ENCODE results near the gene GEMIN2.
"Not testable (repeated sequence)": the region's sequence is repeated elsewhere in the genome, so short reads cannot be mapped to it uniquely, and the experiment has no call there.

Gene GEMIN2

DNA sequence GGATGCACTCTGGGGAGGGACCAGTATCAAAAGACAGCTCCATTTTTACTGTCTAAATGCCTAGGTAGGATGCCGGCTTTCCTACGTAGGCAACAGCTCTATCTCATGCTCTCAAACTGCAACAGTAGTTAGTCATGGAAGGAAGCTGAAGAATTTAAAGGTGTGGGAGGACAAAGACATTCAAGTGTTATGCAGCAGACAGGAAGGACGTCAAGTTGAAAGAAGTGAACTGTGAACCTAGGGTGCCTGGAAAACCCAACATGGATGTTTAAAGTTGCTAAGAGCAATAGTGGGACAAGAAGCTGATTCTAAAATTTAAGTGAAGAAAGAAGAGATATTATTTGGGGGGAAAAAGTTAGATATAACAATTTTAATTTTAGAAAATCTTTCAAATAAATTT is 17.0 kb upstream of the GEMIN2 start:
- no peak overlapping the region for H3K27ac ChIP-seq (ENCODE audit: low read depth, low read length)
- DNase-seq, result peak; percentile 88
- H2AK5ac ChIP-seq (ENCODE audit: low read length), result no peak overlapping the region
- no peak overlapping the region for H2BK120ac ChIP-seq (ENCODE audit: low read depth, low read length)
- no peaks in the 10 kb centered on the region for H3K27me3 ChIP-seq (ENCODE audit: insufficient read depth, low read length, poor library complexity)
- no peak overlapping the region for H3K4me2 ChIP-seq (ENCODE audit: low read length)
- peaks cover 7% of the 10 kb centered on the region for H3K79me1 ChIP-seq (ENCODE audit: low read length)
- H3K23ac ChIP-seq (ENCODE audit: low read length), result no peak overlapping the region
- no peak overlapping the region for H3K56ac ChIP-seq (ENCODE audit: low read length)
- H3K79me2 ChIP-seq (ENCODE audit: control insufficient read depth, insufficient read depth, low read length), result peaks cover 17% of the 10 kb centered on the region
- no CpG with 5 or more reads among the region's 3 CpGs for WGBS (ENCODE audit: extremely low coverage, insufficient coverage, low lambda C conversion rate)
- H3K4me1 ChIP-seq (ENCODE audit: control insufficient read depth, low read depth, low read length), result no peaks in the 10 kb centered on the region
- no peak overlapping the region for H2BK15ac ChIP-seq (replicated peaks; ENCODE audit: low read depth)
- H3K4ac ChIP-seq (ENCODE audit: low read depth, low read length), result no peak overlapping the region
- H3K18ac ChIP-seq (ENCODE audit: low read length), result no peak overlapping the region
- H3K36me3 ChIP-seq (ENCODE audit: control insufficient read depth, insufficient read depth, low read length), result peaks cover 2% of the 10 kb centered on the region
- H4K5ac ChIP-seq (ENCODE audit: low read length), result no peak overlapping the region
- H4K8ac ChIP-seq (ENCODE audit: low read depth, low read length), result no peak overlapping the region
- no peak overlapping the region for H3K4me3 ChIP-seq (ENCODE audit: low read length)
- no peak overlapping the region for H2BK5ac ChIP-seq (ENCODE audit: low read length)
- no peak overlapping the region for H3K9ac ChIP-seq (ENCODE audit: low read length)

DNA sequence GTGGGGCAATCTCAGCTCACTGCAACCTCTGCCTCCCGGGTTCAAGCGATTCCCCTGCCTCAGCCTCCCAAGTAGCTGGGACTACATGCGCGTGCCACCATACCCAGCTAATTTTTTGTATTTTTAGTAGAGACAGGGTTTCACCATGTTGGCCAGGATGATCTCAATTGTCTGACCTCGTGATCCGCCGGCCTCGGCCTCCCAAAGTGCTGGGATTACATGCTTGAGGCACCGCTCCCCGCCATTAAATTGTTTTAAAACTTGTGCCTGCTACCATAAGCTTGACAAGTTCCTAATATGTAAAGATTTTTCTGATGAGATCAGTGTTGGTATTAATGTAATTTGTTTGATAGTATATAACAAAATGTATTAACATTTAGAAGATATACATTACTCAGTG is 14.9 kb upstream of the GEMIN2 start:
- not testable (repeated sequence) for H3K27ac ChIP-seq (ENCODE audit: low read depth, low read length); H3K4ac ChIP-seq (ENCODE audit: low read depth, low read length)

DNA sequence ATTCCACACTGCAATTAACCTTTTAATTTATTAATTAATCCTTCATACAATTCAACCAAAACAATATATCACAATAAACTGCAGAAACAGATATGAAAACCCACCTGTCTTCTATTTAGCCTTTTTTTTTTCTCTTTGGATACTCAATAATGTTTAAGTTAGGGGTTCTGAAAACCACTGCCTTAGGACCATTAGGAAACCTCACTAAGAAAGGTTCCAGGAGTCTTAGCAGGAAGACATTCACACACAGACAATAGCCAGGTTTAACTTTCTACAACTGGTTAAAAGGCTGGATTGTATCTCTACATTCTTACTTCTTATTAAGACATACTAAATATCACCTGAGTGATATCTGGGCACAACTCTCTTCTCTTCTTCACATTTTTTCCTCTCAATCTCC is 14.4 kb upstream of the GEMIN2 start:
- Histone ChIP-seq H3K4ac (ENCODE audit: low read depth, low read length) (no peak overlapping the region), H3K79me1 (ENCODE audit: low read length) (peaks cover 9% of the 10 kb centered on the region), H2BK120ac (ENCODE audit: low read depth, low read length) (no peak overlapping the region), H3K18ac (ENCODE audit: low read length) (no peak overlapping the region), H3K9ac (ENCODE audit: low read length) (no peak overlapping the region), H3K4me1 (ENCODE audit: control insufficient read depth, low read depth, low read length) (no peaks in the 10 kb centered on the region), H4K5ac (ENCODE audit: low read length) (no peak overlapping the region), H3K27ac (ENCODE audit: low read depth, low read length) (no peak overlapping the region), H3K56ac (ENCODE audit: low read length) (no peak overlapping the region), H3K79me2 (ENCODE audit: control insufficient read depth, insufficient read depth, low read length) (peaks cover 23% of the 10 kb centered on the region), H2BK15ac (replicated peaks; ENCODE audit: low read depth) (no peak overlapping the region), H2AK5ac (ENCODE audit: low read length) (no peak overlapping the region), H3K4me3 (ENCODE audit: low read length) (no peak overlapping the region), H3K4me2 (ENCODE audit: low read length) (no peak overlapping the region), H3K36me3 (ENCODE audit: control insufficient read depth, insufficient read depth, low read length) (peaks cover 2% of the 10 kb centered on the region), H4K8ac (ENCODE audit: low read depth, low read length) (no peak overlapping the region), H2BK5ac (ENCODE audit: low read length) (no peak overlapping the region), H3K27me3 (ENCODE audit: insufficient read depth, low read length, poor library complexity) (no peaks in the 10 kb centered on the region), H3K23ac (ENCODE audit: low read length) (no peak overlapping the region)
- DNase-seq, result no peak

More for the DNA sequence above, 14.9 kb upstream of the GEMIN2 start:
- H2AK5ac ChIP-seq (ENCODE audit: low read length); H3K79me1 ChIP-seq (ENCODE audit: low read length); H3K27me3 ChIP-seq (ENCODE audit: insufficient read depth, low read length, poor library complexity); H3K56ac ChIP-seq (ENCODE audit: low read length); H2BK5ac ChIP-seq (ENCODE audit: low read length); H2BK15ac ChIP-seq (replicated peaks; ENCODE audit: low read depth); H2BK120ac ChIP-seq (ENCODE audit: low read depth, low read length); H4K5ac ChIP-seq (ENCODE audit: low read length); H4K8ac ChIP-seq (ENCODE audit: low read depth, low read length); H3K23ac ChIP-seq (ENCODE audit: low read length); DNase-seq; H3K18ac ChIP-seq (ENCODE audit: low read length); H3K4me2 ChIP-seq (ENCODE audit: low read length); H3K36me3 ChIP-seq (ENCODE audit: control insufficient read depth, insufficient read depth, low read length); H3K9ac ChIP-seq (ENCODE audit: low read length); H3K4me1 ChIP-seq (ENCODE audit: control insufficient read depth, low read depth, low read length); H3K4me3 ChIP-seq (ENCODE audit: low read length): not testable (repeated sequence)
- WGBS (ENCODE audit: extremely low coverage, insufficient coverage, low lambda C conversion rate), result no CpG with 5 or more reads among the region's 10 CpGs
- H3K79me2 ChIP-seq (ENCODE audit: control insufficient read depth, insufficient read depth, low read length), result peaks cover 23% of the 10 kb centered on the region

- H3K36me3 ChIP-seq (ENCODE audit: control insufficient read depth, insufficient read depth, low read length), result no peaks in the 10 kb centered on the region
- no peaks in the 10 kb centered on the region for H3K4me1 ChIP-seq (ENCODE audit: control insufficient read depth, low read depth, low read length)
- peak overlapping the region; percentile 98 for H3K18ac ChIP-seq (ENCODE audit: low read length)
- DNase-seq, result peak; percentile 61
- peaks cover 20% of the 10 kb centered on the region for H3K79me2 ChIP-seq (ENCODE audit: control insufficient read depth, insufficient read depth, low read length)
- no peak overlapping the region for H4K5ac ChIP-seq (ENCODE audit: low read length)
- H3K23ac ChIP-seq (ENCODE audit: low read length), result no peak overlapping the region
- H3K4me3 ChIP-seq (ENCODE audit: low read length), result peak overlapping the region; percentile 66
- H3K4me2 ChIP-seq (ENCODE audit: low read length), result peak overlapping the region; percentile 94
- no peak overlapping the region for H2AK5ac ChIP-seq (ENCODE audit: low read length)
- no peak overlapping the region for H2BK15ac ChIP-seq (replicated peaks; ENCODE audit: low read depth)
- H3K27me3 ChIP-seq (ENCODE audit: insufficient read depth, low read length, poor library complexity), result no peaks in the 10 kb centered on the region
- H4K8ac ChIP-seq (ENCODE audit: low read depth, low read length), result peak overlapping the region; percentile 90
- peak overlapping the region; percentile 3 for H2BK5ac ChIP-seq (ENCODE audit: low read length)
- H3K4ac ChIP-seq (ENCODE audit: low read depth, low read length), result peak overlapping the region; percentile 90
- peak overlapping the region; percentile 67 for H3K27ac ChIP-seq (ENCODE audit: low read depth, low read length)
- peaks cover 3% of the 10 kb centered on the region for H3K79me1 ChIP-seq (ENCODE audit: low read length)
- peak overlapping the region; percentile 93 for H3K56ac ChIP-seq (ENCODE audit: low read length)
- peak overlapping the region; percentile 52 for H2BK120ac ChIP-seq (ENCODE audit: low read depth, low read length)
- H3K9ac ChIP-seq (ENCODE audit: low read length), result peak overlapping the region; percentile 79
- WGBS (ENCODE audit: extremely low coverage, insufficient coverage, low lambda C conversion rate), result no CpG with 5 or more reads among the region's 23 CpGs
Measured at GRCh38 chr14:39102265-39102968, 11.7 kb upstream of the GEMIN2 start.

GRCh38 chr14:39102969-39103957 is 10.9 kb upstream of the GEMIN2 start, which contains the start of gene SEC23A:
Gene SEC23A, minus strand, starts transcription at chr14:39103235. Its CDS starts 7,117 bp downstream, at chr14:39096118.
- no peaks in the 10 kb centered on the region for H3K27me3 ChIP-seq (ENCODE audit: insufficient read depth, low read length, poor library complexity)
- no peak within 1 kb of the TSS for H2BK15ac ChIP-seq (replicated peaks; ENCODE audit: low read depth)
- peak within 1 kb of the TSS; percentile 93 for H3K56ac ChIP-seq (ENCODE audit: low read length)
- H4K8ac ChIP-seq (ENCODE audit: low read depth, low read length), result peak within 1 kb of the TSS; percentile 90
- H3K4me3 ChIP-seq (ENCODE audit: low read length), result peak within 1 kb of the TSS; percentile 80
- peak within 1 kb of the TSS; percentile 94 for H3K4me2 ChIP-seq (ENCODE audit: low read length)
- peaks cover 18% of the 10 kb centered on the region for H3K79me2 ChIP-seq (ENCODE audit: control insufficient read depth, insufficient read depth, low read length)
- peak within 1 kb of the TSS; percentile 52 for H2BK120ac ChIP-seq (ENCODE audit: low read depth, low read length)
- H3K23ac ChIP-seq (ENCODE audit: low read length), result no peak within 1 kb of the TSS
- H3K4ac ChIP-seq (ENCODE audit: low read depth, low read length), result peak within 1 kb of the TSS; percentile 96
- H3K9ac ChIP-seq (ENCODE audit: low read length), result peak within 1 kb of the TSS; percentile 79
- WGBS (ENCODE audit: extremely low coverage, insufficient coverage, low lambda C conversion rate), result no CpG with 5 or more reads among the region's 58 CpGs
- no peak within 1 kb of the TSS for H4K5ac ChIP-seq (ENCODE audit: low read length)
- no peaks in the 10 kb centered on the region for H3K36me3 ChIP-seq (ENCODE audit: control insufficient read depth, insufficient read depth, low read length)
- H2BK5ac ChIP-seq (ENCODE audit: low read length), result peak within 1 kb of the TSS; percentile 28
- H3K18ac ChIP-seq (ENCODE audit: low read length), result peak within 1 kb of the TSS; percentile 98
- DNase-seq, result peak; percentile 97
- peaks cover 3% of the 10 kb centered on the region for H3K79me1 ChIP-seq (ENCODE audit: low read length)
- no peak within 1 kb of the TSS for H2AK5ac ChIP-seq (ENCODE audit: low read length)
- peak within 1 kb of the TSS; percentile 94 for H3K27ac ChIP-seq (ENCODE audit: low read depth, low read length)
- H3K4me1 ChIP-seq (ENCODE audit: control insufficient read depth, low read depth, low read length), result no peaks in the 10 kb centered on the region
